Mesendoderm (in vitro differentiated cells): ENCODE data around the gene PEMT.
A peak's percentile ranks its signal among the peaks of the same experiment; 100 is the strongest.

Source experiments
- DNase-seq: peaks from one replicate; pipeline ENCODE4 v3.0.0; 2013
- H2AK5ac ChIP-seq: 2 replicates; pipeline ENCODE4 v1.6.1; 2013; ENCODE audit warnings: low read length, inconsistent platforms
- H2BK120ac ChIP-seq: 2 replicates; pipeline ENCODE4 v1.6.1; 2013; ENCODE audit warnings: low read depth, mild to moderate bottlenecking, low read length, moderate library complexity, mixed read lengths
- H2BK15ac ChIP-seq: replicated peaks from 2 replicates; pipeline ENCODE4 v1.6.1; 2013; ENCODE audit warnings: low read depth, mild to moderate bottlenecking, moderate library complexity
- H2BK5ac ChIP-seq: 2 replicates; pipeline ENCODE4 v1.6.1; 2013; ENCODE audit warnings: low read length, inconsistent platforms
- H3K18ac ChIP-seq: 2 replicates; pipeline ENCODE4 v1.6.1; 2013; ENCODE audit warnings: mild to moderate bottlenecking, low read length, mixed read lengths
- H3K23ac ChIP-seq: one replicate; pipeline ENCODE4 v1.6.1; 2013; ENCODE audit warnings: low read length
- H3K27ac ChIP-seq: 2 replicates; pipeline ENCODE4 v1.5.1; 2013; ENCODE audit warnings: low read depth, mild to moderate bottlenecking, inconsistent platforms, low read length, moderate library complexity
- H3K27me3 ChIP-seq: 2 replicates; pipeline ENCODE4 v1.6.1; 2013; ENCODE audit warnings: low read length, control low read depth, mild to moderate bottlenecking, inconsistent platforms; ENCODE audit not compliant: insufficient read depth, poor library complexity
- H3K36me3 ChIP-seq: 2 replicates; pipeline ENCODE4 v1.6.1; 2013; ENCODE audit warnings: low read length, inconsistent platforms; ENCODE audit not compliant: control insufficient read depth, insufficient read depth
- H3K4ac ChIP-seq: one replicate; pipeline ENCODE4 v1.6.1; 2013; ENCODE audit warnings: low read depth, mild to moderate bottlenecking, low read length, moderate library complexity
- H3K4me1 ChIP-seq: 2 replicates; pipeline ENCODE4 v1.6.1; 2013; ENCODE audit warnings: low read depth, low read length, inconsistent platforms; ENCODE audit not compliant: control insufficient read depth
- H3K4me2 ChIP-seq: 2 replicates; pipeline ENCODE4 v1.6.1; 2013; ENCODE audit warnings: low read length
- H3K4me3 ChIP-seq: 2 replicates; pipeline ENCODE4 v1.5.1; 2013; ENCODE audit warnings: mild to moderate bottlenecking, low read length
- H3K56ac ChIP-seq: one replicate; pipeline ENCODE4 v1.6.1; 2013; ENCODE audit warnings: low read length
- H3K79me1 ChIP-seq: 2 replicates; pipeline ENCODE4 v1.6.1; 2013; ENCODE audit warnings: low read length, inconsistent platforms
- H3K79me2 ChIP-seq: 2 replicates; pipeline ENCODE4 v1.6.1; 2013; ENCODE audit warnings: mild to moderate bottlenecking, low read length; ENCODE audit not compliant: control insufficient read depth, insufficient read depth
- H3K9ac ChIP-seq: 2 replicates; pipeline ENCODE4 v1.6.1; 2013; ENCODE audit warnings: low read length, inconsistent platforms
- H4K5ac ChIP-seq: one replicate; pipeline ENCODE4 v1.6.1; 2013; ENCODE audit warnings: low read length
- H4K8ac ChIP-seq: one replicate; pipeline ENCODE4 v1.6.1; 2013; ENCODE audit warnings: low read depth, mild to moderate bottlenecking, control low read depth, low read length, moderate library complexity
- WGBS: extraction: QIAGEN DNeasy Blood & Tissue Kit; methylation state at CpG from one replicate; pipeline ENCODE4 v1.1.7; 2013; ENCODE audit warnings: low lambda C conversion rate, missing lambda C conversion rate; ENCODE audit not compliant: insufficient coverage; ENCODE audit errors: extremely low coverage; 5-methylcytosine and 5-hydroxymethylcytosine counted together

The PEMT gene

DNA sequence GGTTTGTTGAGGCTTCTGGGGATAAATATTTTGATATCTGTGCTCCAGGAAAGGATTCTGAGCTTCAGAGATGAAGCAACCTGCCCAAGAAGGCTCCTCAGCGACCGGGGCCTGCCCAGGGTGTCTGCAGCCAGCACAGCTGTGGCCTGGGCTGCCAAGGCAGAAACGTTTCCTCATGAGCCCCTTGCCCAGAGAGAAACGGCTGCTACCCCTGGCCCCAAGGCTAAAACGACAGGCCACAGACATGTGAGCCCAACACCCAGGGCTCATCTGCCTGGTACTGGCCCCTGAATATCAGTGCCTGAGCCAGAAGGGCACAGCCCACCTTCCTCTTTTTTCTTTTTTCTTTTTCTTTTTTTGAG is 49.9 kb downstream of the PEMT start:
- Histone ChIP-seq H3K18ac (no peak overlapping the region), H2AK5ac (no peak overlapping the region), H3K27me3 (no peaks in the 10 kb centered on the region), H3K9ac (no peak overlapping the region), H3K4ac (no peak overlapping the region), H4K5ac (no peak overlapping the region), H2BK5ac (no peak overlapping the region), H3K4me1 (no peaks in the 10 kb centered on the region), H3K36me3 (no peaks in the 10 kb centered on the region), H3K4me3 (no peak overlapping the region), H3K23ac (no peak overlapping the region), H3K79me1 (no peaks in the 10 kb centered on the region), H3K4me2 (no peak overlapping the region), H2BK15ac (no peak overlapping the region), H2BK120ac (no peak overlapping the region), H3K79me2 (no peaks in the 10 kb centered on the region), H4K8ac (no peak overlapping the region), H3K56ac (no peak overlapping the region), H3K27ac (no peak overlapping the region)
- WGBS = no CpG with 5 or more reads among the region's 5 CpGs
- no peak for DNase-seq

DNA sequence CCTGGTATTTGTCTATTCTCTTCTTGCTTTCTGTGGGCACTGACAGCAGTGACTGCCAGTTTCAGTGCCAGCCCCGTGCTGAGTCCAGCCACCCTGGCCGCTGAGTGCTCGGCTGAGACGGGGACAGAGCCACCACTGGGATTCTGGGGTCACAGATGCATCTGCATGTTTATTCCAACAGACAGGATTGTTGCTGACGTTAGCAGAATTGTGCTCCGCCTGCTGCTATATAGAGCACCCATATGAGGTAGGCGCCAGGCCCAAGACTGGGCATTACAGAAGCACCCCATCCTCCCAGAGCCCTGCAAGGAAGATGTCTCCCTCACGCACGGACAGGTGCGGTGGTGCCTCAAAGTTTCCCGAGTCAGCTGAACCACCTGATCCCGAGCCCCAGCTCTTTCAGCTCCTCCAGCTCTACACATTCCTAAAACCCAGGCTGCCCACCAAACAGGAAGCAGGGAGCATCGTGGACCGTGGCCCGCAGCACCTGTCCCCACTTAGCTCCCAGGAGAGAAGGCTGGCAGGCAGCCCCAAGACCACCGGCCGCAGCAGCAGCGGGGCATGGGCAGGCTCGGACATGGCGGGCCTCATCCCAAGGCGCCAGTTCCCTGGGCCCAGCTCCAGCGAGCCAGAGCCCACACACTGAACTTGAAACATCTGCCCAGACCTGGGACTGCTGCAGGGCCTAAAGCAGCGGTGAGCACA is 50.4 kb downstream of the PEMT start:
- no peak overlapping the region for H2AK5ac ChIP-seq
- H3K4ac ChIP-seq = no peak overlapping the region
- no peaks in the 10 kb centered on the region for H3K79me1 ChIP-seq
- no peaks in the 10 kb centered on the region for H3K36me3 ChIP-seq
- no peak overlapping the region for H3K27ac ChIP-seq
- no peak overlapping the region for H3K4me3 ChIP-seq
- no CpG with 5 or more reads among the region's 23 CpGs for WGBS
- no peak overlapping the region for H2BK120ac ChIP-seq
- H3K23ac ChIP-seq = no peak overlapping the region
- H4K5ac ChIP-seq = no peak overlapping the region
- H3K79me2 ChIP-seq = no peaks in the 10 kb centered on the region
- no peaks in the 10 kb centered on the region for H3K27me3 ChIP-seq
- no peak for DNase-seq
- H2BK5ac ChIP-seq = no peak overlapping the region
- no peak overlapping the region for H3K18ac ChIP-seq
- no peak overlapping the region for H3K4me2 ChIP-seq
- H3K4me1 ChIP-seq = no peaks in the 10 kb centered on the region
- no peak overlapping the region for H4K8ac ChIP-seq
- no peak overlapping the region for H2BK15ac ChIP-seq
- H3K56ac ChIP-seq = no peak overlapping the region
- H3K9ac ChIP-seq = no peak overlapping the region

DNA sequence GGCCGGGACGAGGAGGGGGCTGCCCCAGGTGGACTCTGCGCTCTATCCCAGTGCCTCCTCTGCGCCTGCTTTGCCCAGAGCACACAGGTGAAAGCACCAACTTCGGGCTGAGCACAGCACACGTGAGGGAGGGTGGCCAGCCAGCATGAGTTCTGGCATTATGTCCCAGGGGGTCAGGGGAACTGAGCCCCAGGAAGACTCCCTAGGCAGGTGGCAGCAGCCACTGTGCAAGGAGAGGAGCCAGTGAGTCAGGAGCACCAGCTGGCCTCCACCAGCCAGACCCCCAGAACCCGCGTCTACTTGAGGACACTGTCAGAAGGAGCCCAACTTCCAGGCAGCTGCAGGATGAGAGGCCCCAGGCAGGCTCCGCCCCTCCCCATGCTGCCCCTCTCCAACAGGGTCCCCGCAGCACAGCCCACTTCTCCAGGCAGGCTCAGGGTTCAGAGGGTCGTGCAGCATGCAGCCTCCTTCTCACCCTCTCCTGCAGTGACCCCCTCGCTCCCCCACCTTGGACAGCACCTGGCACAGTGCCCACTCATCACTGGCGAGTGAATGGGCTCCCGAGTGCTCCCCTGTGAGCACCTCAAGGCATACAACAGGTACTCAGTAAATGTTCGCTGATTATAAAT is 51.1 kb downstream of the PEMT start:
- H2AK5ac ChIP-seq = no peak overlapping the region
- H3K4ac ChIP-seq = no peak overlapping the region
- H2BK5ac ChIP-seq = no peak overlapping the region
- H3K79me2 ChIP-seq = no peaks in the 10 kb centered on the region
- DNase-seq = no peak
- no peak overlapping the region for H3K4me2 ChIP-seq
- no peak overlapping the region for H4K5ac ChIP-seq
- no CpG with 5 or more reads among the region's 15 CpGs for WGBS
- H3K4me3 ChIP-seq = no peak overlapping the region
- H3K56ac ChIP-seq = no peak overlapping the region
- H3K23ac ChIP-seq = no peak overlapping the region
- H3K18ac ChIP-seq = no peak overlapping the region
- H4K8ac ChIP-seq = no peak overlapping the region
- no peak overlapping the region for H2BK15ac ChIP-seq
- H3K79me1 ChIP-seq = no peaks in the 10 kb centered on the region
- no peak overlapping the region for H2BK120ac ChIP-seq
- H3K4me1 ChIP-seq = no peaks in the 10 kb centered on the region
- H3K9ac ChIP-seq = no peak overlapping the region
- H3K36me3 ChIP-seq = no peaks in the 10 kb centered on the region
- no peaks in the 10 kb centered on the region for H3K27me3 ChIP-seq
- no peak overlapping the region for H3K27ac ChIP-seq

DNA sequence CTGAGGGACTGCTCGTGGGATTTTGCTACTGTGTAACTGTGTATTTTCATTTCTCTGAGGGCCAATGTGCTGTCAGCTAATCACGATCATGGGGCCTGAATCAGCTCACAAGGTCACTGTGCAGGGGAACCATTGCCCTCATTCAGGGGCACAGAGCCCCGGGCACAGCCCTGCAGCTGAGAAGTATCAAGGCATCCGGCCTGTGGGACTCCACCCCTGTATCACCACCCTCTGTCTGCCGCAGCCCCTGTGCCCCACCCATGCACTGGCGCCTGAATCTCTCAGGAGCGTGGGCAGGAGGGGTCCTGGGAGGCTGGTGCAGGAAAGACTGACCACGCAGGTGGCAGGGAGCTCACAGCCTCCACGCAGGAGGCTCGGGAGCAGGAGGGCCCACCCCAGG is 51.9 kb downstream of the PEMT start:
- H3K23ac ChIP-seq = peak overlapping the region; percentile 50
- H3K4ac ChIP-seq = no peak overlapping the region
- no CpG with 5 or more reads among the region's 10 CpGs for WGBS
- no peak overlapping the region for H3K4me3 ChIP-seq
- H2BK15ac ChIP-seq = no peak overlapping the region
- no peak overlapping the region for H3K56ac ChIP-seq
- no peak overlapping the region for H4K8ac ChIP-seq
- H3K79me2 ChIP-seq = no peaks in the 10 kb centered on the region
- H3K4me2 ChIP-seq = no peak overlapping the region
- DNase-seq = no peak
- no peaks in the 10 kb centered on the region for H3K4me1 ChIP-seq
- H3K18ac ChIP-seq = no peak overlapping the region
- no peaks in the 10 kb centered on the region for H3K27me3 ChIP-seq
- no peaks in the 10 kb centered on the region for H3K79me1 ChIP-seq
- no peak overlapping the region for H2BK5ac ChIP-seq
- H2AK5ac ChIP-seq = no peak overlapping the region
- no peak overlapping the region for H3K9ac ChIP-seq
- H2BK120ac ChIP-seq = no peak overlapping the region
- H4K5ac ChIP-seq = no peak overlapping the region
- no peak overlapping the region for H3K27ac ChIP-seq
- no peaks in the 10 kb centered on the region for H3K36me3 ChIP-seq

DNA sequence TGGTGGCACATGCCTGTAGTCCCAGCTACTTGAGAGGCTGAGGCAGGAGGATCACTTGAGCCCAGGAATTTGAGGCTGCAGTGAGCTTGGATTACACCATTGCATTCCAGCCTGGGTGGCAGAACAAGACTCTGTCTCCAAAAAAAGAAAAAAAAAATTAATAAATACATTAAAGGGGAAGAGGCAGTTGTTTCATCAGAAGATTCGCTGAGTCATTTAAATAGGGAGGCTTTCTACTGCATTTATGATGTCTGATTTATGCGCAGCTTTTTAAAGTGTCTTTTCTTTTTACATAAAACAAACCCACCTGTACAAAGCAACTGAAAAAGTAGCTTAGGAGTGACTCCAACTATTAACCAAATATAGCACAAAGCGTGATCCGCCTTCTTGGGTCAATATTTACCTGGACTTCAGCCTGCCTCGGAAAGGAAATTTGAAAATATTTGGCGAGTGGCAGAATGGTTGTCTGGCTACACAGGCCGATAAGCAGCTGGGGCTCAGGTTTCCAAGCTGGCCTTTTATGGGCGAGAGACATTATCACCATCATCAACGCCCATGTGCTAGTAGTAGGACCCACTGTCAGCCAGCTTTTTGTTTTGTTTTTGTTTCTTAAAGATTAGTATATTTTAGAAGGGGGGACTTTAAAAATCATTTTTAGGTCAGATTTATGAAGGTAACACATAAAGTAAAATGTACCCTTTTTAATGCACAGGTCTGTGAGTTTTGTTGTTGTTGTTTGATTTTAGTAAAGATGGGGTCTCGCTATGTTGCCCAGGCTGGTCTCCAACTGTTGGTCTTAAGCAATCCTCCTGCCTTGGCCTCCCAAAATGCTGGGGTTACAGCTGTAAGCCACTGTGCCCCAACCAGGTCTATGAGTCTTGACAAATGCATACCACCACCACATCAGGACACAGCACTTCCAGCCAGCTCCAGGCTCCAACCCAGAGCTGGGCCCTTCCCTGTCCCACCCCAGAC is 52.8 kb downstream of the PEMT start:
- H2BK120ac ChIP-seq = no peak overlapping the region

More for the DNA sequence above, 52.8 kb downstream of the PEMT start:
- Histone ChIP-seq H3K27ac (no peak overlapping the region), H3K79me2 (no peaks in the 10 kb centered on the region), H3K56ac (no peak overlapping the region), H3K36me3 (no peaks in the 10 kb centered on the region), H2AK5ac (no peak overlapping the region), H3K4me1 (no peaks in the 10 kb centered on the region), H3K9ac (no peak overlapping the region), H2BK15ac (no peak overlapping the region), H3K27me3 (no peaks in the 10 kb centered on the region), H4K5ac (no peak overlapping the region), H4K8ac (no peak overlapping the region), H3K4ac (no peak overlapping the region), H3K79me1 (no peaks in the 10 kb centered on the region), H2BK5ac (no peak overlapping the region), H3K23ac (peak overlapping the region; percentile 50), H3K4me2 (no peak overlapping the region), H3K4me3 (no peak overlapping the region), H3K18ac (no peak overlapping the region)
- no peak for DNase-seq
- WGBS = no CpG with 5 or more reads among the region's 10 CpGs
